GM23338 (cell line): Measurements from ENCODE around the gene MLLT3. TPM values are rescaled to one million over a fixed set of nuclear protein-coding genes. Genes with fewer than 3 reads are reported as not detected.

Experiments
- ATAC-seq: fragments of 200-7000 bp; cut with Tn5 transposase; 3 replicates; pipeline ENCODE4 v1.9.1; 2020
- DNase-seq: peaks from one replicate; pipeline ENCODE4 v3.0.0-alpha.2; 2015; ENCODE audit warnings: low spot score
- H2AFZ ChIP-seq: fragments of 200-600 bp; sonication (generic); 2 replicates; pipeline ENCODE4 v1.8.0; 2016; ENCODE audit warnings: antibody characterized with exemption, mild to moderate bottlenecking, moderate library complexity
- H3F3A ChIP-seq: fragments of 200-600 bp; sonication (generic); replicated peaks from 2 replicates; pipeline ENCODE4 v1.8.0; 2017; ENCODE audit warnings: antibody characterized with exemption, mixed run types, low read depth
- H3K27ac ChIP-seq: fragments of 200-600 bp; sonication (generic); 2 replicates; pipeline ENCODE4 v1.6.1; 2016; ENCODE audit warnings: low read depth
- H3K27me3 ChIP-seq: fragments of 200-600 bp; sonication (generic); 2 replicates; pipeline ENCODE4 v1.8.0; 2016; ENCODE audit warnings: mild to moderate bottlenecking, mixed run types, moderate library complexity; ENCODE audit not compliant: insufficient read depth
- H3K36me3 ChIP-seq: fragments of 200-600 bp; sonication (generic); 2 replicates; pipeline ENCODE4 v1.8.0; 2016; ENCODE audit warnings: mild to moderate bottlenecking; ENCODE audit not compliant: insufficient read depth
- H3K4me1 ChIP-seq: fragments of 200-600 bp; sonication (generic); 2 replicates; pipeline ENCODE4 v1.8.0; 2016; ENCODE audit warnings: mild to moderate bottlenecking, moderate library complexity; ENCODE audit not compliant: insufficient read depth
- H3K4me2 ChIP-seq: fragments of 200-600 bp; sonication (generic); 2 replicates; pipeline ENCODE4 v1.7.1; 2017; ENCODE audit warnings: mixed run types
- H3K4me3 ChIP-seq: fragments of 200-600 bp; sonication (generic); 2 replicates; pipeline ENCODE4 v1.6.1; 2016; ENCODE audit warnings: mixed run types
- H3K79me2 ChIP-seq: fragments of 200-600 bp; sonication (generic); replicated peaks from 2 replicates; pipeline ENCODE4 v1.8.0; 2017; ENCODE audit warnings: mild to moderate bottlenecking; ENCODE audit not compliant: insufficient read depth
- H3K9me2 ChIP-seq: fragments of 200-600 bp; sonication (generic); 2 replicates; pipeline ENCODE4 v1.8.0; 2017; ENCODE audit not compliant: insufficient read depth
- H4K20me1 ChIP-seq: fragments of 200-600 bp; sonication (generic); replicated peaks from 2 replicates; pipeline ENCODE4 v1.8.0; 2017; ENCODE audit warnings: mild to moderate bottlenecking; ENCODE audit not compliant: insufficient read depth
- H3K27ac Mint-ChIP-seq: 2 replicates; pipeline ENCODE4 v1.8.0; 2020; ENCODE audit warnings: inconsistent platforms, mild to moderate bottlenecking, moderate library complexity, mixed read lengths
- H3K27me3 Mint-ChIP-seq: 3 replicates; pipeline ENCODE4 v1.8.0; 2022; ENCODE audit warnings: low read depth, mild to moderate bottlenecking, moderate library complexity, mixed read lengths, inconsistent platforms; ENCODE audit not compliant: insufficient read depth, poor library complexity
- H3K36me3 Mint-ChIP-seq: 3 replicates; pipeline ENCODE4 v1.8.0; 2021; ENCODE audit warnings: low read depth, mild to moderate bottlenecking, inconsistent platforms, moderate library complexity, mixed read lengths
- H3K4me1 Mint-ChIP-seq: 3 replicates; pipeline ENCODE4 v1.8.0; 2020; ENCODE audit warnings: mild to moderate bottlenecking, inconsistent platforms, mixed read lengths
- H3K4me3 Mint-ChIP-seq: 3 replicates; pipeline ENCODE4 v1.8.0; 2021; ENCODE audit warnings: moderate library complexity, mild to moderate bottlenecking, inconsistent platforms, mixed read lengths
- H3K9me3 Mint-ChIP-seq: 3 replicates; pipeline ENCODE4 v1.8.0; 2020; ENCODE audit warnings: moderate library complexity, mild to moderate bottlenecking, inconsistent platforms, mixed read lengths
- CREB1 ChIP-seq: fragments of 250-450 bp; sonication (Bioruptor Pico); IDR thresholded peaks from 2 replicates; pipeline ENCODE4 v1.5.0; 2020; ENCODE audit warnings: low read depth, mild to moderate bottlenecking, moderate library complexity
- CTCF ChIP-seq, 2 experiments: fragments of 200-600 bp in 1 of 2; sonication (generic) in 1 of 2; conservative IDR thresholded peaks; 2 replicates each; pipeline versions ENCODE4 v1.5.1 to v1.6.1; 2016 to 2017; ENCODE audit warnings: antibody characterized with exemption in 2 of 2, low read depth in 2 of 2, mild to moderate bottlenecking in 2 of 2, moderate library complexity in 1 of 2
- ETS1 ChIP-seq: IDR thresholded peaks from 2 replicates; pipeline ENCODE4 v1.6.1; 2016; ENCODE audit warnings: antibody characterized with exemption
- EZH2phosphoT487 ChIP-seq: fragments of 200-600 bp; sonication (generic); IDR thresholded peaks from one replicate; pipeline ENCODE4 v1.8.1; 2018; ENCODE audit warnings: antibody characterized with exemption; ENCODE audit not compliant: unreplicated experiment
- JUNB ChIP-seq: IDR thresholded peaks from one replicate; pipeline ENCODE4 v1.6.1; 2016; ENCODE audit warnings: antibody characterized with exemption; ENCODE audit not compliant: unreplicated experiment
- NANOG ChIP-seq: IDR thresholded peaks from 2 replicates; pipeline ENCODE4 v1.6.1; 2016; ENCODE audit warnings: antibody characterized with exemption, borderline replicate concordance
- POLR2AphosphoS5 ChIP-seq: IDR thresholded peaks from 2 replicates; pipeline ENCODE4 v1.6.1; 2016; ENCODE audit warnings: antibody characterized with exemption, low read depth
- REST ChIP-seq: IDR thresholded peaks from one replicate; pipeline ENCODE4 v1.6.1; 2018; ENCODE audit warnings: antibody characterized with exemption; ENCODE audit not compliant: unreplicated experiment
- STAT1 ChIP-seq: IDR thresholded peaks from one replicate; pipeline ENCODE4 v1.6.1; 2016; ENCODE audit warnings: antibody characterized with exemption; ENCODE audit not compliant: unreplicated experiment
- ZNF114 ChIP-seq: fragments of 250-450 bp; sonication (Bioruptor Pico); IDR thresholded peaks from 2 replicates; pipeline ENCODE4 v1.5.0; 2020; ENCODE audit warnings: mild to moderate bottlenecking, moderate library complexity
- ZNF331 ChIP-seq: fragments of 250-450 bp; sonication (Bioruptor Pico); IDR thresholded peaks from 2 replicates; pipeline ENCODE4 v1.5.0; 2020; ENCODE audit warnings: low read depth, mild to moderate bottlenecking, moderate library complexity
- polyA plus RNA-seq: library from polyadenylated mRNA; unstranded; fragments of >200 nt; fragmentation: Nextera tagmentation; extraction: Ambion mirVana; gene quantifications from 2 replicates; pipeline ENCODE4 v1.2.1, GENCODE V29; 2016
- total RNA-seq: library from RNA; depleted of rRNA; stranded (reverse); fragments of >200 nt; shearing (Covaris generic); gene quantifications from 2 replicates; pipeline ENCODE4 v1.2.3, GENCODE V29; 2014

The MLLT3 gene
- total and polyA plus RNA-seq, 2 experiments from 2014 or later: 7.5 to 9.5 TPM

GRCh38 chr9:20573023-20573422, 49.3 kb downstream of the MLLT3 start:
- Histone ChIP-seq H3K27me3 (no peaks in the 10 kb centered on the region), H3K4me2 (no peak overlapping the region), H3K36me3 (no peaks in the 10 kb centered on the region), H3K4me1 (no peaks in the 10 kb centered on the region), H2AFZ (no peak overlapping the region), H3K27ac (no peak overlapping the region), H3F3A (no peaks in the 10 kb centered on the region), H4K20me1 (no peaks in the 10 kb centered on the region), H3K4me3 (no peak overlapping the region), H3K79me2 (no peaks in the 10 kb centered on the region), H3K9me2 (no peaks in the 10 kb centered on the region)
- no peak for DNase-seq
- no peak for TF ChIP-seq CTCF (conservative IDR thresholded peaks at IDR 0.05; ENCODE audit: low read depth in 2 of 2)
- TF ChIP-seq ETS1: no peak
- H3K36me3 Mint-ChIP-seq: no peaks in the 10 kb centered on the region
- no peaks in the 10 kb centered on the region for H3K4me1 Mint-ChIP-seq
- no peak overlapping the region for H3K27ac Mint-ChIP-seq
- no peaks in the 10 kb centered on the region for H3K27me3 Mint-ChIP-seq
- no peaks in the 10 kb centered on the region for H3K9me3 Mint-ChIP-seq
- no peak overlapping the region for H3K4me3 Mint-ChIP-seq
- ATAC-seq: no peak

- Histone ChIP-seq H3K4me3 (no peak overlapping the region), H3K9me2 (no peaks in the 10 kb centered on the region), H3K27ac (no peak overlapping the region), H4K20me1 (no peaks in the 10 kb centered on the region), H3K27me3 (no peaks in the 10 kb centered on the region), H3F3A (no peaks in the 10 kb centered on the region), H3K36me3 (no peaks in the 10 kb centered on the region), H3K4me1 (no peaks in the 10 kb centered on the region), H3K4me2 (no peak overlapping the region), H3K79me2 (no peaks in the 10 kb centered on the region), H2AFZ (no peak overlapping the region)
- Mint-ChIP-seq H3K4me3 (no peak overlapping the region), H3K4me1 (no peaks in the 10 kb centered on the region), H3K9me3 (no peaks in the 10 kb centered on the region), H3K36me3 (no peaks in the 10 kb centered on the region), H3K27ac (no peak overlapping the region), H3K27me3 (no peaks in the 10 kb centered on the region)
- ATAC-seq (no peak), DNase-seq (no peak)
- TF ChIP-seq CTCF (conservative IDR thresholded peaks at IDR 0.05; ENCODE audit: low read depth in 2 of 2) (no peak), NANOG (no peak), ZNF114 (CRISPR knock-in tag) (no peak), ETS1 (no peak), ZNF331 (no peak), JUNB (no peak), EZH2phosphoT487 (no peak), CREB1 (CRISPR knock-in tag) (no peak), POLR2AphosphoS5 (no peak), STAT1 (no peak), REST (no peak)
These were observed 51.5 kb downstream of the MLLT3 start for GRCh38 chr9:20570756-20571155.
